D721Med (cell line): ENCODE data around the gene PLEKHA6.
A peak's percentile ranks its signal among the peaks of the same experiment; 100 is the strongest.
"Not testable (repeated sequence)": the region's sequence is repeated elsewhere in the genome, so short reads cannot be mapped to it uniquely, and the experiment has no call there.

Experiments
- DNase-seq: peaks from one replicate; pipeline ENCODE4 v3.0.0; 2011; ENCODE audit warnings: low spot score; ENCODE audit not compliant: insufficient read length
- FAIRE-seq: peaks from 2 replicates; lab custom pipeline; 2011; peaks lifted over from hg19 to GRCh38; lab: Jason Lieb, UNC
- TF ChIP-seq, protein P1 (sequence below): IDR thresholded peaks from 2 replicates; pipeline ENCODE4 v1.5.1; 2012; ENCODE audit warnings: mild to moderate bottlenecking, control low read depth; ENCODE audit not compliant: insufficient read depth; ENCODE audit errors: missing control alignments

Gene PLEKHA6

GRCh38 chr1:204314171-204314892 is 45.4 kb downstream of the PLEKHA6 start:
- TF ChIP-seq, protein P1, sequence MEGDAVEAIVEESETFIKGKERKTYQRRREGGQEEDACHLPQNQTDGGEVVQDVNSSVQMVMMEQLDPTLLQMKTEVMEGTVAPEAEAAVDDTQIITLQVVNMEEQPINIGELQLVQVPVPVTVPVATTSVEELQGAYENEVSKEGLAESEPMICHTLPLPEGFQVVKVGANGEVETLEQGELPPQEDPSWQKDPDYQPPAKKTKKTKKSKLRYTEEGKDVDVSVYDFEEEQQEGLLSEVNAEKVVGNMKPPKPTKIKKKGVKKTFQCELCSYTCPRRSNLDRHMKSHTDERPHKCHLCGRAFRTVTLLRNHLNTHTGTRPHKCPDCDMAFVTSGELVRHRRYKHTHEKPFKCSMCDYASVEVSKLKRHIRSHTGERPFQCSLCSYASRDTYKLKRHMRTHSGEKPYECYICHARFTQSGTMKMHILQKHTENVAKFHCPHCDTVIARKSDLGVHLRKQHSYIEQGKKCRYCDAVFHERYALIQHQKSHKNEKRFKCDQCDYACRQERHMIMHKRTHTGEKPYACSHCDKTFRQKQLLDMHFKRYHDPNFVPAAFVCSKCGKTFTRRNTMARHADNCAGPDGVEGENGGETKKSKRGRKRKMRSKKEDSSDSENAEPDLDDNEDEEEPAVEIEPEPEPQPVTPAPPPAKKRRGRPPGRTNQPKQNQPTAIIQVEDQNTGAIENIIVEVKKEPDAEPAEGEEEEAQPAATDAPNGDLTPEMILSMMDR, result no peak
- FAIRE-seq, result no peak
- no peak for DNase-seq

- DNase-seq (no peak), FAIRE-seq (no peak)
- TF ChIP-seq, protein P1, result no peak
Measured at GRCh38 chr1:204313675-204314074, 46.1 kb downstream of the PLEKHA6 start.

- FAIRE-seq, DNase-seq: not testable (repeated sequence)
Measured at GRCh38 chr1:204310970-204311369, 48.8 kb downstream of the PLEKHA6 start.

DNA sequence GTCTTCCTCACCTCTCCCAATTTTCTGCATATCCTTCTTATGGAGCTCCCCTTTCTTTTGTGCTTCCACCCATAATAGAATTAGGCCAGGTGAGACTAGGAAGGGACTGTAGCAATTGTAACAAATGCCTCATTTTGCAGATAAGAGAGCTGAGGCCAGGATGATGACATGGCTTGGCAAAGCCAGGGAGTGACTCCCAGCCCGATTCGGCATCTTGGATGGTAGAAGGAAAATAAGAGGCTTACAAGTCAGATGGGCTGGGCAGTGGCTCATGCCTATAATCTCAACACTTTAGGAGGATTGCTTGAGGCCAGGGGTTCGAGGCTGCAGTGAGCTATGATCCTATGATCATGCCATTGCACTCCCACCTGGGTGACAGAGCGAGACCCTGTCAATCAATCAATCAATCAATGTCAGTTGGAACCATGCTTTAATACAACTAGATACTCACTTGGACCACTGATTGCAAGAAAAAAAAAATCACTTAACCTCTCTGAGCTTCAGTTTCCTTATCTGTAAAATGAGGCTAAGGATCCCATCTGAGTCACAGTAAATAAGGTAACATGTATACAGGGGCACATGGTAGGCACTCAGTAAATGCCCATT is 51.6 kb downstream of the PLEKHA6 start:
- FAIRE-seq (no peak), DNase-seq (no peak)
- TF ChIP-seq, protein P1, result no peak

DNA sequence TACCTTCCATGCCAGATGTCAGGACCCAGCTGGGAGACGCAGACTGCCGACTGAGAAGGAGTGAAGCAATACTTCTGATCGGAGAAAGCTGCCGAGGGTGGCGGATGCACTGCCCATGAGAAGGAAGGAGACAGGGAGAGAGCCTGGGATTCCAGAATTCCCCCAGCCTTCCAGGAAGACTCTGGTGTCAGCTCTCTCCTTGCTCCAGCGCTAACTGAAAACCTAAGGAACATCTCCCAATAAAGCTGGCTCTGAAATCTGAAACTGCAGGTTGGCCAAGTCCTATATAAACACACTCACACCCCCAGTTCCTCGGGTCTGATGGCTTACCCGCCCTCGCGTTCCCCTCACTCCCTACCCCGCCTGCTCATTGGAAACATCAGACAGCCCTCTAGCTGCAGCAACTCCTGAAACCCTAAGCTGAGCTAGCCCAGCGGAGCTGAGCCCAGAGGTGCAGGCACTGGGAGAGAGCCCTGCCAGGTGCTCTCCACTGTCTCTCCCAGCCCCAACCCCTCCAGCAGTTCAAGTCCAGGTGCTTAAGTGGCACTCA is 52.3 kb downstream of the PLEKHA6 start:
- no peak for DNase-seq
- TF ChIP-seq, protein P1, result peak; percentile 18
- FAIRE-seq, result no peak

- no peak for FAIRE-seq
- TF ChIP-seq, protein P1, result no peak
- DNase-seq, result no peak
Measured at GRCh38 chr1:204306076-204306475, 53.7 kb downstream of the PLEKHA6 start.

GRCh38 chr1:204304067-204304466 is 55.7 kb downstream of the PLEKHA6 start:
- TF ChIP-seq, protein P1, result no peak
- DNase-seq (no peak), FAIRE-seq (no peak)
